H7 (cell line): ENCODE data around the gene MRPS11. TPM values are rescaled to one million over a fixed set of nuclear protein-coding genes. Genes with fewer than 3 reads are reported as not detected.
A peak's percentile ranks its signal among the peaks of the same experiment; 100 is the strongest.
"Not testable (repeated sequence)": the region's sequence is repeated elsewhere in the genome, so short reads cannot be mapped to it uniquely, and the experiment has no call there.

Experiments used
- DNase-seq: peaks from one replicate; pipeline ENCODE4 v3.0.0; 2012
- H3K27me3 ChIP-seq: 2 replicates; pipeline ENCODE4 v1.6.0; 2011; ENCODE audit warnings: mild to moderate bottlenecking, low read length; ENCODE audit not compliant: control insufficient read depth, insufficient read depth
- H3K36me3 ChIP-seq: replicated peaks from 2 replicates; pipeline ENCODE4 v1.5.1; 2011; ENCODE audit warnings: low read length; ENCODE audit not compliant: control insufficient read depth, insufficient read depth
- H3K4me3 ChIP-seq: 2 replicates; pipeline ENCODE4 v1.5.1; 2011; ENCODE audit warnings: low read depth, mild to moderate bottlenecking, control low read depth, low read length, moderate library complexity; ENCODE audit not compliant: insufficient read depth
- total RNA-seq: library from RNA; depleted of rRNA; stranded (reverse); fragments of >200 nt; shearing (Covaris generic); gene quantifications from 2 replicates; pipeline ENCODE4 v1.2.3, GENCODE V29; 2014

The MRPS11 gene
- total RNA-seq, 1 experiment from 2014 or later, result 58.9 TPM

DNA sequence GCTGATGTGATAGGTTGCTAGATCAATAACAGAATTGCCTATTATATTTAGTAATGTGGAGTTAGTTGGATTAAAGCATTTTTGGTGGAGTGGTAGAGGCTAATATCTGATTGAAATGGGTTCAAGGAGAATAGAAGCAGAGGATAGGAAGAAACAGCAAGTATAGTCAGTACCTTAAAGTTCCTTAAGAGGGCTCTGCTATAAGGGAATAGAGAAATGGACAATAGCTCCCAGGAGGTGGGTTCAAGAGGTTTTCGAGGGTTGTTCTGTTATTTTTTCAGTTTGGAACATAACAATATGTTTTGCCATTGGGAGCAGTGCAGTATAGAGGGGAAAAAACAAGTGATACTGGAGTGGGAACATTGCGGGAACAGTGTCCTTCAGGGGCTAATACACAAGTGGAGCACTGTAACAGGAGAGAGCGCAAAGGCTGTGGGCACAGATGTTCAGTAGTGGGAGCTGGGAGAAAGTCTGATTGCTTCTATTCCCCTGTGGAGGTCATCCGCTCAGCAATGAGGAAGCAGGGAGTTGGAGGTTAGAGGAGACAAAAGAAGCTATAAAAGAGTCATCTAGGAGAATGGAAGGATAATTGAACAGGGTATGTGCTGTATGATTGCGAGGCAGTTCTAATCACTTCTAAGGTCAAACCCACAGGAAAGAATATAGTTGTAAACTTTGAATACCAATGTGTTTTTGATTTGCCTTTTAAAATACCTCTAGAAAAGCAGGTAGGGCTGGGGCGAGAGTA lies 3.3 kb downstream of the MRPS11 start:
- Histone ChIP-seq H3K36me3 (peaks cover 5% of the 10 kb centered on the region), H3K27me3 (no peaks in the 10 kb centered on the region)
- no peak for DNase-seq

DNA sequence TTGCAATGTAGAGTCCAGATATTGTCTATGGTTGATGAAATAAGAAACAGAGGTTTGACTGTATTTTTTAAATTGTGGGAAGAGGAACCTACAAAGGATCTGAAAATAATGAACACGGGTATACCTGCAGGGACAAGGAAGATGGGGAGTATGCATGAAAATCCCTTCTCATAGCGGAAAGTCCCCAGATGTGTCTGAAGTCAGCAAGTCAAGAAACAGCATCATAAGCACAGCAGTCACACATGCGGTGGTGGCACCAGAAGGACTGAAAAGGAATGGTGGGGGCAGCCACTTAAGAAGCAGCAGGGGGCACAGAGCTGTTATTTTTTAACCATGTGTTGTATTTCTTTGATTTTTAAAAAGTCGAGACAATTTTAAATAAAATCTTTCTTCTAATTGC lies 4.7 kb downstream of the MRPS11 start:
- no peaks in the 10 kb centered on the region for H3K27me3 ChIP-seq
- H3K36me3 ChIP-seq, result peaks cover 5% of the 10 kb centered on the region
- no peak for DNase-seq
- H3K4me3 ChIP-seq, result no peak overlapping the region

More for the DNA sequence above, 3.3 kb downstream of the MRPS11 start:
- no peak overlapping the region for H3K4me3 ChIP-seq

DNA sequence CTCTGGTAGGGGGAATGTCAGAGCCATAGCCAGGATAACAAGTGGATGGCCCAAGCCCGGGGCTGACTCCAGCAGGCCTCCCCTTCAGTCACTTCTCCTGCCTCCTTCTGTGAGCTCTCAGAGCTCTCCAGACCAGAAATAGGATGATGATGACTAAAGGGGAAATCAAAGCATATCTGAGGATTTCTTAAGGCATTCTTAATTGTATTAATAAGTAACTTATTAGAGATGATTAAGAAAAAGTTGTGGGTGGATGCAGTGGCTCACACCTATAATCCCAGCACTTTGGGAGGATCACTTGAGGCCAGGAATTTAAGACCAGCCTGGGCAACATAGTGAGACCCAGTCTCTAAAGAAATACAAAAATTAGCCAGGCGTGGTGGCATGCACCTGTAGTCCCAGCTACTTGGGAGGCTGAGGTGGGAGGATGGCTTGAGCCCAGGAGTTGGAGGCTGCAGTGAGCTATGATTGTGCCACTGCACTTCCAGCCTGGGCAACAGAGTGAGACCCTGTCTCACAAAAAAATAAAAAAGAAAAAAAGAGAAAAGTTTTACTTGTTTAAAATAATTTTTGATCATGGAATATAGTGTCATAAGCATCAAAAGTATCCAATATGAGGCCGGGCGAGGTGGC lies 6.3 kb downstream of the MRPS11 start:
- H3K4me3 ChIP-seq, DNase-seq, H3K27me3 ChIP-seq, H3K36me3 ChIP-seq: not testable (repeated sequence)

DNA sequence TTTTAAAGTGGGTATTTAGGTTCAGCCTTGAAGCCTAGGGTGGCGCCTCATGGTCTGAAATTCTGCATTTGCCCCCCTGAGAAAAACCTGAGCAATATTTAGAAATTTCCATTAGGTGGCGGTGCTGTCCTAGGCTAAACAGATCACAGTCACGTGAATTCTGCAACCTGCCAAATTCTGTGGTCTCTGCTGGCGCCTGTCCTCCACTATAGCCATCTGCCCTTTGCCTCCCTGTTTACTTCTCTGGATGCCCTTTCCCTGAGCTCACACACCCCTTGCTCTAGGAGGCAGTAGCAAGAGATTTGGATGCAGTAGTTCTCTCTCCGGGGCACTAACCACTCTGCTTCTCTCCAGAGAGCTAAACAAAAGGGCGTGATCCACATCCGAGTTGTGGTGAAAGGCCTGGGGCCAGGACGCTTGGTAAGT lies 9.1 kb downstream of the MRPS11 start:
- DNase-seq, result peak; percentile 71
- Histone ChIP-seq H3K4me3 (no peak overlapping the region), H3K36me3 (peaks cover 6% of the 10 kb centered on the region), H3K27me3 (no peaks in the 10 kb centered on the region)

DNA sequence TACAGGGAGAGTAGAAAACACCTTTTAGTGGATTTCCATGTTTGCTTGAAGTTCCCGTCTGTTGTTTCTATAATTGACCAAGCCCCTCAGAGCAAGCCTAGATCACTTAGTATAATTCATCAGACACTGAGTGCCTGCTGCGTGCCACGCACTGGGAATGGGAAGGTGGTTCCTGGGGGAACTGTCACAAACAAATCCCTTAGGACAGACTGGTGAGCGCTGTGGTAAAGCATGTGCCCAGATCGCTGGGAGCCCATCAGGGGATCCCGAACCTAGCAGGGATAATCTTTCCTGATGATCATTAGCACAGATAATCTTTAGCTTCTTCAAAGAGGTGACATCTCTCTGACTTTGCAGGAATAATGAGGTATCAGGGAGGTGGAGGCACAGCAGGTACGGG lies 9.6 kb downstream of the MRPS11 start:
- Histone ChIP-seq H3K36me3 (peaks cover 6% of the 10 kb centered on the region), H3K27me3 (no peaks in the 10 kb centered on the region), H3K4me3 (no peak overlapping the region)
- DNase-seq, result no peak

DNA sequence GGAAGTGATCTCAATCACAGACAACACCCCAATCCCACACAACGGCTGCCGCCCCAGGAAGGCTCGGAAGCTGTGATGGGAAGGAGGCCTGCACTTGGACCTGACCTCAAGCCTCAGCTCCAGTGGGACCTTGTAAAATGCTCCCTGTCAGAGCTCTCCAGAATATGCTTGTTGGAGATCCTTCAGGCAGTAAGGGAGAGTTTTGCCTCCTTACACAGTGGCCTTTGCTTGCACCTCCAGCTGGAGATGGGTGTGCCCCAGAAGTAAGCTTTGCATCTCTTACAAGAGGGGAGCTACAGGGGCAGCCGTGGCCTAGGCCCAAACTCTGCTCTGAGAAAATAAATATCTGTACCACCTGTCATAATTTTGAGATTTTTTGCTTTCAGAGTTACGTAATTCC lies 10.4 kb downstream of the MRPS11 start:
- no peaks in the 10 kb centered on the region for H3K27me3 ChIP-seq
- H3K36me3 ChIP-seq, result peaks cover 6% of the 10 kb centered on the region
- H3K4me3 ChIP-seq, result no peak overlapping the region
- no peak for DNase-seq

DNA sequence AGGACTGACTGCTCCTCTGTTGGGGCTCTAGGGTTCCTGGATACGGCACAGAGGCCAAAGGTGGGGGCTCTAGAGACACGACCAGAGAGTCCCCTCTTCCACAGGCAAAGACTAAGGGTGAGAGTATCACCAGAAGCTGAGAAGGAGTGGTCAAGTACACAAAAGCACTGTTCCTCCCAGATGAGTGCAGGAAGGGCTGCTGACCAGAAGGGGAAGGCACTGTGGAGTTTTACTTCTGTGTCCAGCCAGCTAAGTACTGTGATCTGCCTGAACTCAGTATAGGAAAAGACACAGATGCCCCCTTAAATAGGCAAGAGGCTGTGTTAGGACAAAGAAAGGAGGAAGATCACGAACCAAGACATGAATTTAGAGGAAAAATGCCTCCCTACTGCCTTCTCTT lies 11.7 kb downstream of the MRPS11 start:
- no peak for DNase-seq
- Histone ChIP-seq H3K36me3 (peaks cover 6% of the 10 kb centered on the region), H3K27me3 (no peaks in the 10 kb centered on the region), H3K4me3 (no peak overlapping the region)

DNA sequence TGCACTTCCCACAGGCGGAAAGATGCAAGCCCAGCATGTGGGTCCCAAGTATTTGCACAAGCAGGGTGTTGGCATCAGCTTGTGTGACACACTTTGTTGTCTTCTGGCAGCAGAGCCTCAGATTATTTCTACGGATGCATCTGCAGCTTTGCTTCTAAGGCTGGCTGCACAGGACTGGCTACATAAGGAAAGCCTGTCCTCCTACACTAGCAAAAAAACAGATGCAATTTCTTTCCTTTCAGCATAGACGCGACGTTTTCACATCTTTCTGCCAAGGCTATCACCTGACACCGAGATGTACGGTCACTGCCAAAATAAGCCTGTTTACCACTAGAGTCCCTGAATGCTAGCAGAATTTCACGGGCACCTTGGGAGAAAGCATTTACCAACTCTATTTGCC lies 13.5 kb downstream of the MRPS11 start:
- no peak overlapping the region for H3K4me3 ChIP-seq
- no peak for DNase-seq
- H3K27me3 ChIP-seq, result no peaks in the 10 kb centered on the region
- peaks cover 4% of the 10 kb centered on the region for H3K36me3 ChIP-seq

DNA sequence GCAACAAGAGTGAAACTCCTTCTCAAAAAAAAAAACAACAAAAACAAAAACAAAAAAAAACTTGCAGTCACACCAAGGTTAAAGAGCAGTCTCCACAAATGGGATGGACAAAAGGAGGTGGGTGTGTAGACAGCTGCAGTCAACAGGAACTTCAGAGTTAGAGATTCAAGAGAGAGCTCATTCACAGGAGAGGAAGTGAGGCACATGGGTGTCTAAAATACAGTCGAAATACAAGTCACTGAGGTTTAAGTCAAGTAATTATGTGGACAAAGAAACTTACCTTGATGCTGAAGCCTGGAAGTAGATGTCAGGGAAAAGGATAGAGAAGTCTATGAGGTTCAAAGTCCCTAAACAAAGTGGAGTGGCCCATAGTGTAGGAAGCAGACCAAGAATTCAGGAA lies 14.8 kb downstream of the MRPS11 start:
- H3K36me3 ChIP-seq, result peaks cover 4% of the 10 kb centered on the region
- no peak overlapping the region for H3K4me3 ChIP-seq
- DNase-seq, result no peak
- H3K27me3 ChIP-seq, result no peaks in the 10 kb centered on the region

DNA sequence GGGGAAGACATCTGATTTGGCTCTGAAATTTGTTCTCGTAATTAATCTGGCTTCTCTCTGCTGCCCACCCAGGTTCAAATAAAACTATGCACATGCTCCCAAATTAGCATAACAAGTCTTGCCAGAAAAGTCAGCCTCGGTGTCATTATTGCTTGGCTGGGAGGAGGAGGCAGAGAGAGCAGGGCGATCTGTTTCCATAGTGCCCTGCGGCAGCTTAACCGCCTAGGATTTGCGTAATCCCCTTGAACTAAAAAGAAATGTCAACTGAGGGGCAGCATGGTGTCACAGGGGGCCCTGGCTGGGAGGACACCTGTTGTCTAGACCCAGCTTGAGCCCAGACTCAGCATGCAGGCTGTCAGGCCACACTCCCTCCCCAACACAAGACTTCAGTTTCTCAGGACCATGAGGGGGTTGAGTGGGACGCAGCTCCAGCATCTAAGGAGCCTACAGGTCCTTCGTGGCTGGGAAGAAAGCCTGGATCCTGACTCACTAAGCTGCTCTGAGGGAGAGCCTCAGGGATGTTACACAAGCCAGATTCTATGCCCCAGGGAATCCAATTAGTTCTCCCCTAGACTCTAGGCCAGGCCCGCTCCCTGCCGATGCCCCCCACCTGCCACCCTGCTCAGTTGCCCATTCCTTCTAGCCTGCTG lies 17.3 kb downstream of the MRPS11 start:
- H3K36me3 ChIP-seq, result no peaks in the 10 kb centered on the region
- no peaks in the 10 kb centered on the region for H3K27me3 ChIP-seq
- peak; percentile 72 for DNase-seq
- no peak overlapping the region for H3K4me3 ChIP-seq

DNA sequence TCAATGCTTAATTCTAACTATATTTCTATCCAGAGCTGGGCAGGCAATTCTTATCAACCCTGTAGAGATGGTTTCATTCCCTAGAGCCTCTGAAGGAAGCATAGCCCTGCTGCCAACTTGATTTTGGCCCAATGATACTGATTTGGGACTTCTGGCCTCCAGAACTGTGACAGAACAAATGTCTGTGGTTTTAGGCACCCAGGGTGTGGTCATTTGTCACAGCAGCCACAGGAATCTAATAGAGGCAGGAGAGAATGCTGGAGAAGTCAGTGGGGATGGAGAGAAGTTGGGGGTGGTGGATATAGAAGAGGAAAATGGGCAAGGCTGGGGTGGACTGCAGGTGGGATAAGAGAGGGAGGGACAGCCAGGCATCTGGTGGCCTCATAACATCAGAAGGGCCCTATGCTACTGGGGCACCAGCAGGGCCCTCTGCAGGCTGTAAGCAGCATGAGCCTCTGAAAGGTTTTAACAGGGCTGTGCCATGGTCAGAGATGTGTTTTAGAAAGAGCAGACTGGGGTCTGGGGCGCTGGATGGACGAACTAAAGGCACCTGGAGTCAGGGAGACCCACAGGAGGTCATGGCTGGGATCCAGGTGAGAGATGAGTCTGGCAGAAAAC lies 19.8 kb downstream of the MRPS11 start:
- Histone ChIP-seq H3K4me3 (no peak overlapping the region), H3K36me3 (no peaks in the 10 kb centered on the region), H3K27me3 (no peaks in the 10 kb centered on the region)
- DNase-seq, result peak; percentile 63

DNA sequence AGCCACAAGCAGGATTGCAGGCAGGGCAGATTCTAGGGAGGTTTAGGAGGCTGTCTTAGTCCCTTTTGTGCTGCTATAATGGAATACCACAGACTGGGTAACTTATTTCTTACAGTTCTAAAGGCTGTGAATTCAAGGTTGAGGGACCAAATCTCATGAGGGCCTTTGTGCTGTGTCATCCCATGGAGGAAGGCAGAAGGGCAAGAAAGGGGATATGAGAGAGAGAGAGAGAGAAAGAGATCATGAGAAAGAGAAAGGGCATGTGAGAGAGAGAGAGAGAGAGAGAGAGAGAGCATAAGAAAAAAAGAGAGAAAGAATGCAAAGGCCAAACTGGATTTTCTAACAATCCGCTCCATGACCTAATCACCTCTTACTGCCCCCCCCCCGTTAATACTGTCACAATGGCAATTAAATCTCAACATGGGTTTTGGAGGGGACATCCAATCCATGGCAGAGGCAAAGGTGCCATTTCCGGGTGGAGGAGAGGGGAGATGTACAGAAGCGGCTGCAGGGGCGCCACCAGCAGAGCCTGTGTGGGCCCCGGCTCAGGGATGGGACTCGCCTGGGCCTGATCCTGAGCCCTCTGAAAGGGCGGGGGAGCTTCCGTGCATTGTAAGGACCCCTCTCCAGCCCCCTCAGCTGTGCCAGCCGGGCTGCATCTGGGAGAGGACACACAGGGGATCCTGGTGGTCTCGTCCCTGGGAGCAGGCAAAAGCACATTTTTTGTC lies 20.5 kb downstream of the MRPS11 start:
- Histone ChIP-seq H3K27me3 (no peaks in the 10 kb centered on the region), H3K4me3 (no peak overlapping the region), H3K36me3 (no peaks in the 10 kb centered on the region)
- DNase-seq, result peak; percentile 57

DNA sequence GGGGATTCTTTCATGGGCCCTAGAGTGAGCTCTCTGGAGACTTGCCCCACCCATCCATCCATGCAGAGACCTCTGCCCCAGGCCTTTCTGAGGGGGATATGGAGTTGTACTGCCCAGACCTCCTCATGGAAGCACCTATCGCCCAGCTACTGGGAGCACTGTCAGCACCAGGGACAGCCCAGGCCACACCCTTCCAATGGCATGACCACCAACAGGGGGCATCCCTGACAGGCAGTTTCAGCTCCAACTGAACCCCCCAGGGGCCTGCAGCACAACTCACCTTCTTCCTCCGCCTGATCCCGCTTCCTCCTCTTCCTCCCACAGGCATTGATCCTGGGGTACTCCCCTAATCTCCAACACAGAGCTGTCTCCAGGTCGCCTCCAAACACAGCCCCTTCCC lies 21.8 kb downstream of the MRPS11 start:
- peak; percentile 72 for DNase-seq
- no peak overlapping the region for H3K4me3 ChIP-seq
- no peaks in the 10 kb centered on the region for H3K36me3 ChIP-seq
- no peaks in the 10 kb centered on the region for H3K27me3 ChIP-seq

DNA sequence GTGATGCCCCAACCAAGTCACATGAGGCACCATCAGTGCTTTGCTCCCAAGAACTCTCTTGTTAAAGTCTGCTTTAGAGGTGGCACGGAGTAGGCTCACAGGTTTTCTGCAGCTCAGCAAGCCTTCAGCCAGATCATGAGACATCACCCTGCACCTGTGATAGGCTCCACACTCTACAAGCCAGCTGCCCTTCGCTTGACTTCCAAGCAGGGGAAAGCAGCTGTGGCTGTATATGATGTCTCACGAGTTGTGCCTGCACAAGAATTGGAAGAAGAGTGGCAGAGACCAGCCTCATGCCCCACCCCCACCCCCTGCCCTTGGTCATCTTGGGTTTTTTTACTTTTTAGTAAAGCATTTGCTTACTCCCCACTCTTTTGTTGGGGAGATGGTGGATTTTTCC lies 22.5 kb downstream of the MRPS11 start:
- no peaks in the 10 kb centered on the region for H3K36me3 ChIP-seq
- no peak for DNase-seq
- H3K4me3 ChIP-seq, result no peak overlapping the region
- H3K27me3 ChIP-seq, result no peaks in the 10 kb centered on the region
